ENCODE results near the gene SLC9C1. TPM values are rescaled to one million over a fixed set of nuclear protein-coding genes. Genes with fewer than 3 reads are reported as not detected.
"Not testable (repeated sequence)": the region's sequence is repeated elsewhere in the genome, so short reads cannot be mapped to it uniquely, and the experiment has no call there.

SLC9C1 gene
- total RNA-seq, 1 experiment from 2014 or later = not detected

DNA sequence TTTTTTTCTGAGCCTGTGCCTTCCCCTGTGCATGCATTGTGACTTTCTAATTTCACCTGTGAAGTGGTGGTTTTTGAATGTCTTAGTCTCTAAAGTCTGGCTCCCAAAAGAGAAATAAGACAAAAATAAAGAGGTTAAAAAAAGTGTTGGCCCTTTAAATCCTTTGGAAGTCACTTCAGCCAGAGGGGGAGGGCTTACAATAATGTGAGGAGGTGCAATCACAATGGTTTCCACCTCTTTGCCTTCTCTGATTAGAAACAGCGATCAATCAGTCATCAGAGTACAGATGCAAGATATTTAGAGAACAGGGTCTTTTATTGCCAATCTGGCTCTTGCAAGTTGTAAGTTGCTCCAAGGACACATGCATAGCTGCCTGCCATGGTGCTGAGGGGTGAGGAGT lies 96.9 kb downstream of the SLC9C1 start:
- no peak for DNase-seq (ENCODE audit: low read depth)

DNA sequence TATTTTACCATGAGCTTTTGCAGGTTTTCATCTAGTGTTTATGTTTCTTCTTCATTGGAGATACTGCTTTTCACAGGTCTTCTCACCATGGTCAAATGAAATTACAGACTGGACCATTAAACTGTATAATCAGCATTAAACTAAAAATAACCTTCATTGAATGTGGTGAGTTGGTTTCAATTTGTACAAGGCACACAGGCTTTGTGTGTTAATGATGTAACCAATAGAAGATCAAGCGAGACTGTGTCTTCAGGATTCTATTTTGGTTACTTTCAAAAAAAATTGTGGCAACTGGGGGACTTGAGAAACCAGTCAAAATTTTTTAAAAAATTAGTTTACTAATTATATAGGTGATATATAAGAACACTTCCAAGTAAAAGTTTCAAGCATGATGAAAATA lies 106.7 kb downstream of the SLC9C1 start:
- no peak for DNase-seq (ENCODE audit: low read depth)

GRCh38 chr3:112185423-112186035 lies 108.5 kb downstream of the SLC9C1 start:
- DNase-seq (ENCODE audit: low read depth) = not testable (repeated sequence)

DNA sequence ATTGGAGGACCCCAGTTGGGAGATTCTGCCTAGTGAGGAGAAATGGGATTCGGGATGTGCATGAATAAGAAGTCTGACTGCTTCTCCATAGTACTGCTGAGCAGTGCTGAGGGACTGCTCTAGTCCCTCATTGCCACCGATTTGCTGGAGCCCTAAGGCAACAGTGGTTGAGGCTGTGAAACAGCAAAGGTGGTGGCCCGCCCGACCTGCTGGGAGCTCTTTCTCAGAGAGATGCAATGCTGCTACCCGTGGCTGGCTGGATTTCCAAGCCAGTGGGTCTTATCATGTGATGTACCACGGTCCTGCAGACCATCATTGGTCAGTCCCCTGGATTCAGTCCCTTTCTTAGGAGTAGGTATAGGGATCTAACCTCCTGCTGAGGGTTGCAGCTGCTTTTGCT lies 118.4 kb downstream of the SLC9C1 start:
- DNase-seq (ENCODE audit: low read depth) = no peak

- DNase-seq (ENCODE audit: low read depth) = no peak
Observed at GRCh38 chr3:112175037-112175436, 119.0 kb downstream of the SLC9C1 start.

DNA sequence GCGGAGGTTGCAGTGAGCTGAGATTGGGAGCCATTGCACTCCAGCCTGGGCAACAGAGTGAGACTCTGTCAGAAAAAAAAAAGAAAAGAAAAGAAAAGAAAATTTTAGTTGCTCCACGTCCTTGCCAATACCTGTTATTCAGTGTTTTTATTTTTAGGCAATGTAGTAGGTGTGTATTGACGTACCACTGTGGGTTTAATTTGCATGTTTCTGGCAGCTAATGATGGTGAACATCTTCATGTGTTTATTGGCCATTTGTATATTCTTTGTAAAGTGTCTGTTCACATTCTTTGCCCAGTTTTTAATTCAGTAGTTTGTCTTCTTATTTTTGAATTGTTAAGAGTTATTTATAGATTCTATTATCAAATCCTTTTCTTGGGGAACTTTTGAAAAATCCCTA lies 122.9 kb downstream of the SLC9C1 start:
- DNase-seq (ENCODE audit: low read depth) = no peak

GRCh38 chr3:112170046-112170445 lies 124.0 kb downstream of the SLC9C1 start:
- DNase-seq (ENCODE audit: low read depth) = no peak

DNA sequence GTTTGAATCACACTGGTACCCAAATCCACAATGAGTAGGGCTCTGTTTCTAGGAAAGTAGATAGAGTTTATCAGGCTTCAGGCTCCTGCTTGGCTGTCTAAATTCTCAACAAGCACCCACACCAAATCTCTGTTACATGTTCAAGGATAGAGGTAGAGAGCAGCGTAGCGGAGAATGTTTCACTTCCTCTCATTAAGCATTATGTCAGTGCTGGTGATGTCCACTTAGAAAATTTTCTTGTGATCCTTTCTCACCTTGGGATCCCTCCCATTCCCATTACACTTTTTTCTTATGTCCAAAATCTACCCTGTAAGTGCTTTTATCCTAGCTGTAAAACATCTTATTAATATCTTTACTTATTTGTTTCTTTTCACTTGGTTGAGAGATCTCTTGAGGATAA lies 126.3 kb downstream of the SLC9C1 start:
- no peak for DNase-seq (ENCODE audit: low read depth)

DNA sequence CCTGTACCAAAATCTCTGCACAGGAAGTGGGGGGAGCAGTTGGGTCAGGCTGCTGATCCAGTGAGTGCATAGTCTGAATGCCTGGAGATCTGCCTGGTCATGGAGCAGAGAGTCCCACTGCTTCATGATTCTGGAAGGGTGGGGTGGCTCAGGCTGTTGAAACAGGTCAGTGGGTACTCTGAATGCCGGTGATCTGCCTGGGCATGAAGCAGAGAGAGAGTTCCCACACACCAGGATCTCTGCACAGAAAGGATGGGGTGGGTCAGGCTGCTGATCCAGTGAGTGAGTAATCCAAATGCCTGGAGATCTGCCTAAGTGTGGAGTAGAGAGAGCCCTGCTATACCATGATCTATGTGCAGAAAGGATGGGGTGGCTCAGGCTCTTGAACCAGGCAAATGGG lies 144.9 kb downstream of the SLC9C1 start:
- no peak for DNase-seq (ENCODE audit: low read depth)

DNA sequence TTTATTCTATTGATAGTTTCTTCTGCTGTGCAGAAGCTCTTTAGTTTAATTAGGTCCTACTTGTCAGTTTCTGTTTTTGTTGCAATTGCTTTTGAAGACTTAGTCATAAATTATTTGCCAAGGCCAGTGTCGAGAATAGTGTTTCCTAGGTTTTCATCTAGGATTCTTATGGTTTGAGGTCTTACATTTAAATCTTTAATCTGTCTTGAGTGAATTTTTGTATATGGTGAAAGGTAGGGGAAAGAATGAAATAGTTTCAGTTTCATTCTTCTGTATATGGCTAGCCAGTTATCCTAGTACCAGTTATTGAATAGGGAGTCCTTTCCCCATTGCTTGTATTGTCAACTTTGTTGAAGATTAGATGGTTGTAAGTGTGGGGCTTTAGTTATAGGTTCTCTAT lies 150.3 kb downstream of the SLC9C1 start:
- DNase-seq (ENCODE audit: low read depth) = no peak

GRCh38 chr3:112143251-112143650 lies 150.8 kb downstream of the SLC9C1 start:
- DNase-seq (ENCODE audit: low read depth) = no peak

GRCh38 chr3:112141293-112141692 lies 152.7 kb downstream of the SLC9C1 start:
- no peak for DNase-seq (ENCODE audit: low read depth)

DNA sequence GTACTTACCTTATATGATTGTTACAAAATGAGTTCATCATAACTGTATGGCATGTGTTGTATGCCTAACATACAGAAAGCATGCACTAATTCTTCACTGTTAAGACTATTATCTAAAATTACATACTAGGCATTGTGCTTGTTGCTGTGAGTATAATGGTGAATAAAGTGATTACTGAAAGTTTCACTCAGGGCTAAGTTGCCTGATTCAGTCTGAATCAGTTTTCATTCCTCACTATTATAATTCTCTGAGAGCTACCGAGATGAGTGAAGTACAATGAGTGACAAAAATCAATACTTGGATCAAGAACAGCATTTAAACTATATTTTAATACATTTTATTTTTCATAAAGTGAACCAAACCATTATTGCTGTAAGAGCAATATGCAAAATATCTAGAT lies 153.4 kb downstream of the SLC9C1 start:
- DNase-seq (ENCODE audit: low read depth) = no peak

DNA sequence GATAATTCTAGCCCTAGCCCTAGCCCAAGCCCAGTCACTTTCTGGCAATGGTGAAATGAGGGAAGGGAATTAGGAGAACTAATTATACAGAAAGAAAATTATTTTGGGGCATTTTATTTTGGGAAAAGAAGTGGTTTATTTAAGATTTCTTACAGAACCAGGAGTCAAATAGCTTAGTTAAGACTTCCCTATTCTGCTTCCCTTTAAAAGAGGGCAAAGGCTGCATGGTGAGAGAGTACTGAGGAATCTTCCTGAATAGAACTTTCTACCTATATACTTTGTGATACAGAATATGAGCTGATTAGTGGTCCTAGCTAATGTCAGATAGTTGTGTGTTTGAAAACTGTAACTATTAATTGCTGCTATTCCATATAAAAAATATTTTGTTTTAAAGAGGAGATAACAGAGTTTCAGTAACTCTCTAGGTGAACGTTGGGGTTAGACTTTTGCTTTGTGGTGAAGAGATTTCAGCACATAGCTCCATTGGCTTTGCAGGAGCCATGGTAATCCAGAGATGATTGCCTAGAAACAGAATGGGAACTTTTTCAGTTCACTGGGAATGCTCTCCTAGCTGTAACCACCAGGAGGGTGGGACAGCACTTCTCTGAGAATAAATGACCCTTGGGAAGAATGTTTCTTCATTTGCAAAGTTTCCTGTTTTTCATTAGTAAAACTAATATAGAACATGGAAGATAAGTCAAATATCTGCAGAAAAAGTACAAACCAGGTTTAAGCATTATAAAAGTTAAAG lies 155.6 kb downstream of the SLC9C1 start:
- DNase-seq (ENCODE audit: low read depth) = no peak

DNA sequence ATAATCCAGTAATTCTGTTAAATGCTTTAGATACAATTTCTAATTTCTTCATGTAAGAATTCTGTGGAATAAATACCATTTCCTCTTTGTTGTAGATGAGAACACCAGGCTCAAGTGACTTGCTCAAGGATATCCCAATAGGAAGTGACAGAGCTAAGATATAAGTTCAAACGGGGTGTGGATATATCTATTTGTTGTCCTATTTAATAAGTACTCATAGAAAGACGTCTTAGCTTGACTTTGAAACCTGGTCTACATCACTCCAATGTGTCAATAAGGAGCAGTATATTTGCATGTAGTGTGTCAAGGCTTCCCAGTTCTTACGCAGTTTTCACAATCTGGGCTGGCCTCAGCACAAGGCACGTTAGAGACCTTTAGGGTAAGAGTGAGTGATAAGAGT lies 156.2 kb downstream of the SLC9C1 start:
- no peak for DNase-seq (ENCODE audit: low read depth)

DNA sequence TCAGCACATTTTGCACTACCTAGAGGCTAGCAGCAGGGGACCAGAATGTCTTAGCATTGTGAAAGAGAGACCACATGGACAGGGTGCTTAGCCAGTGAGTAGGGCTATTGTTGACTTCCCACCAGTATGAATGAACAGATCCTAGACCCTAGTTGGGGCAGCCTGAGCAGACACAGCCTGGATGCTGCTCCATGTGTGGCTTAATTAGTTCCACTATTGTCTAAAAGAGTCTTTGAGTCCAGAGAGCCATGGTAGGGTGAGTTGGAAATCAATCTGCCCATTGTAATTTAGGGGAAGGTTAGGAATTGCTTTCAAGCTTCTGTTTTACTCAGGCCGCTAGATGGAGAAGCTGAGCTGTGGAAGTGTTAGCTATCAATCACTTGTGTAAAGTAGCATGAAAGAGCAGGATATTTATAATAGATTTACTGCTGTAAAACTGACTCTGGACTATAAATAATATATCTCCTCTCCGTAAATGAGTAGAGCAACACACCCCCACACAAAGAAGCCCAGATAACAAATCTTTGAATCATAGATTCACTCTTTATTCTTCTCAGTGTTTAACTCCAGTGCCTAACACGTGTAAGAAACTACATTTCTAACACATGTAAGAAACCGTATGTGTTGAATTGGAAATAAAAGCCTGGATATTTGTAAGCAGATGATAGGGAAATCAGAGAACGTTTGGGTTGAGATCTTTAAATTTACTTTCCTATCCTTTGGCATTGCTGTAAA lies 156.9 kb downstream of the SLC9C1 start:
- DNase-seq (ENCODE audit: low read depth) = peak; percentile 50

- no peak for DNase-seq (ENCODE audit: low read depth)
Observed at GRCh38 chr3:112136046-112136445, 158.0 kb downstream of the SLC9C1 start.

GRCh38 chr3:112134335-112135124 lies 159.5 kb downstream of the SLC9C1 start:
- DNase-seq (ENCODE audit: low read depth) = no peak

GRCh38 chr3:112133626-112134334 lies 160.2 kb downstream of the SLC9C1 start:
- no peak for DNase-seq (ENCODE audit: low read depth)

DNA sequence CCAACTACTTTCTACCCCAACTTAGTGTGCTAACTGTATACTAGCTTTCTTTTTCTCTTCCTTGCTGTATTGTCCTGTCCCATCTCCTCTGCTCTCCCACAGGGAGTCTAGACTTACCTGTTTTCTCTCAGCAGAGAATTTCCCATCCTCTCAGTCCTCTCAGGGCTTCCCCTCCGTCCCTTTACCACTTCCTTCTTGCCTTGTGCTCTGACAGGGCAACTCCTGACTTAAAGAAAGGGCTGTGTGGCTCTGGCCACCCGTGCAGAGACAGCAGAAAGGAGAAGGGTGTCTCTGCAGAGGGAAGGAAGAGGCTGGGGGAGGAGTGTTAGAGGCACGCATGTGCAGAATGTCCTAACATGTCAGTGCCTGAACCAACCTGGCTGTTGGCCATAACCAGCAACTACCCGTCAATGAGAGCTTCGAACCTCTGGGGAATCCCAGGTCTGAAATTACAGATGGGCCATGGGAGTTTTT lies 161.0 kb downstream of the SLC9C1 start, which contains the start of gene GCSAM:
GCSAM (minus strand) TSS at position 274 of the 474 bp plus-strand sequence; CDS start at position 146, 128 bp downstream.
- no peak for DNase-seq (ENCODE audit: low read depth)

DNA sequence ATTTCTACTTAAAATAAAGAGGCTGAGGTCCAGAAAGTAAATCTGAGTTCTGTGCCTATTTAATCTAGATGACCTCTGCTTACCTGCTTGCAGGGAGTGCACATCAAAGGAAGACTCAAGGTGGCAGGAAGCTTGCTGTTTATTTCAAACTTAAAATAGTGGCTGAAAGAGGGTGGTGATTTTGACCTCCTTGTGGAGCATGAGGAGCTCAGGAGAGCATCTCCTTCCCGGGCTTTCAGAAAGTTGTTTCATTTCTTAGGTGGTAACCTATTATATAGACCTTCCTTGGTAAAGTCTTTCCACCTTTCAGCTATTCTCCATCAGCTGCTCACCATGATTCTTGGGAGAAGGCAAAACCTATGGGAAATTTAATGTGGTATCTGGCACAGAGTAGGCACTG lies 161.5 kb downstream of the SLC9C1 start:
- no peak for DNase-seq (ENCODE audit: low read depth)
